ENCODE measurements around the gene PGS1. TPM values are rescaled to one million over a fixed set of nuclear protein-coding genes. Genes with fewer than 3 reads are reported as not detected.

Gene PGS1
- total RNA-seq, 1 experiment from 2014 or later = 25.7 TPM

DNA sequence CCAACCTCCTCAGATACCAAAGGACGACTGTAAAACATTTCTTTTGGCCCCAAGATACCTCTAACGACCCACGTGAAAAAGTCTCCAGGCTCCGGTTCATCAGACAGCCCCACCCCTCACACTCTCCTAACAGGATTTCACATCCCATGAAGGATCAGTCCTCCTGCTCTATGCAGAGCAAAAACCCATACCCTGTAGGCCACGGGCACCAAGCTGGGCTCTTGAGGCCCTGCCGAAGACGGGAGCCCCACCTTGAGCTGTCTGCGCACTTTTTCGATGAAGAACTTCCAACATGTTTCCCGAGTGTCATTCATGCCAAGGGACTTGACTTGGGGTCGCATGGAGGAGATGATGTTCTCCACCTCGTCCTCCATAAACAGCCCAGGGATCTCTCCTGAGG, 89.9 kb downstream of the PGS1 start:
- no peak overlapping the region for H3K27ac Mint-ChIP-seq (ENCODE audit: low read depth, unreplicated experiment)
- no TSS peak for BruUV-seq (replicated peaks)
- H3K27me3 Mint-ChIP-seq (ENCODE audit: insufficient read depth, unreplicated experiment) = no peaks in the 10 kb centered on the region
- H3K9me3 Mint-ChIP-seq (ENCODE audit: unreplicated experiment) = no peaks in the 10 kb centered on the region
- ChIA-PET CTCF (interaction anchor here (0.6 kb wide), 1 partner anchor 24 kb away, joined by 4 read pairs; no protein-coding TSS in a partner anchor), POLR2A (no interaction called here)
- TF ChIP-seq, protein P1, sequence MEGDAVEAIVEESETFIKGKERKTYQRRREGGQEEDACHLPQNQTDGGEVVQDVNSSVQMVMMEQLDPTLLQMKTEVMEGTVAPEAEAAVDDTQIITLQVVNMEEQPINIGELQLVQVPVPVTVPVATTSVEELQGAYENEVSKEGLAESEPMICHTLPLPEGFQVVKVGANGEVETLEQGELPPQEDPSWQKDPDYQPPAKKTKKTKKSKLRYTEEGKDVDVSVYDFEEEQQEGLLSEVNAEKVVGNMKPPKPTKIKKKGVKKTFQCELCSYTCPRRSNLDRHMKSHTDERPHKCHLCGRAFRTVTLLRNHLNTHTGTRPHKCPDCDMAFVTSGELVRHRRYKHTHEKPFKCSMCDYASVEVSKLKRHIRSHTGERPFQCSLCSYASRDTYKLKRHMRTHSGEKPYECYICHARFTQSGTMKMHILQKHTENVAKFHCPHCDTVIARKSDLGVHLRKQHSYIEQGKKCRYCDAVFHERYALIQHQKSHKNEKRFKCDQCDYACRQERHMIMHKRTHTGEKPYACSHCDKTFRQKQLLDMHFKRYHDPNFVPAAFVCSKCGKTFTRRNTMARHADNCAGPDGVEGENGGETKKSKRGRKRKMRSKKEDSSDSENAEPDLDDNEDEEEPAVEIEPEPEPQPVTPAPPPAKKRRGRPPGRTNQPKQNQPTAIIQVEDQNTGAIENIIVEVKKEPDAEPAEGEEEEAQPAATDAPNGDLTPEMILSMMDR (IDR thresholded peaks at IDR 0.05; ENCODE audit: unreplicated experiment) = no peak
- DNase-seq (ENCODE audit: unreplicated experiment) = no peak
- no peak overlapping the region for H3K4me3 Mint-ChIP-seq (ENCODE audit: unreplicated experiment)
- intact Hi-C loops (cut with micrococcal nuclease) = no loop called here
- no peaks in the 10 kb centered on the region for H3K36me3 Mint-ChIP-seq (ENCODE audit: insufficient read depth, unreplicated experiment)
- no peaks in the 10 kb centered on the region for H3K4me1 Mint-ChIP-seq (ENCODE audit: insufficient read depth, unreplicated experiment)

DNA sequence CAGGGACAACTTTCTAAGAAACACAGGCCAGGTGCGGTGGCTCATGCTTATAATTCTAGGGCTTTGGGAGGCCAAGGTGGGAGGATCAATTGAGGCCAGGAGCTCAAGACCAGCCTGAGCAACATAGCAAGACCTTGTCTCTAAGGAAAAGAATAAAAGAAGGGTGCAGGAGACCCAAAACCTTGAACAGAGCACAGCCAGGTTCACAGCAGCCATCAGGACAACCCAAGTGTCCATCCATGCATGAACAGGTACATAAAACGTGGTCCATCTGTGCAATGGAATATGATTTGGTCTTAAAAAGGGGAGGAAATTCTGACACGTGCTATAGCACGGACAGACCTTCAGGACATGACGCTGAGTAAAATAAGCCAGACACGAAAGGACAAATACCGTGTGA, 91.0 kb downstream of the PGS1 start:
- TF ChIP-seq, protein P1 (IDR thresholded peaks at IDR 0.05; ENCODE audit: unreplicated experiment) = no peak
- H3K27ac Mint-ChIP-seq (ENCODE audit: low read depth, unreplicated experiment) = no peak overlapping the region
- H3K4me3 Mint-ChIP-seq (ENCODE audit: unreplicated experiment) = no peak overlapping the region

DNA sequence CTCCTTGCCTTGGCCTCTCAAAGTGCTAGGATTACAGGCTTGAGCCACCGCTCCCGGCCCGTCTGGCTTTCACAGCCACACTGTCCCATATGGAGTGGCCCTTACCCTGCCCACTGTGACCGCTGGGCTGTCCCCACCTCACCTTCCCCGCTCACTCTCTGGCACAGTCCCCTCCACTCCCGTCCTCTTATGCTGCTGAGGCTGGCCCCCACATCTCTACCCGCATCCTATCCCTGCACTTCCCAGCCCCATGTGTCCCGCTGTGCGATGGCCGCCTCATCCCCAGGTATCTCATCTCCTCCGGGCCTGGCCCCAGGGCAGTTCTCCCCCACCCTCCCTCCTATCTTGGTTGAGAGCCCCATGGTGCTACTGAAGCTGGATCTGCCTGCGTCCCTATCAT, 93.2 kb downstream of the PGS1 start:
- Mint-ChIP-seq H3K4me1 (ENCODE audit: insufficient read depth, unreplicated experiment) (no peaks in the 10 kb centered on the region), H3K27me3 (ENCODE audit: insufficient read depth, unreplicated experiment) (no peaks in the 10 kb centered on the region), H3K36me3 (ENCODE audit: insufficient read depth, unreplicated experiment) (no peaks in the 10 kb centered on the region), H3K9me3 (ENCODE audit: unreplicated experiment) (no peaks in the 10 kb centered on the region), H3K27ac (ENCODE audit: low read depth, unreplicated experiment) (no peak overlapping the region), H3K4me3 (ENCODE audit: unreplicated experiment) (no peak overlapping the region)
- POLR2A ChIA-PET = no interaction called here
- intact Hi-C loops (cut with micrococcal nuclease) = no loop called here
- CTCF ChIA-PET = no interaction called here
- DNase-seq (ENCODE audit: unreplicated experiment) = no peak
- TF ChIP-seq, protein P1 (IDR thresholded peaks at IDR 0.05; ENCODE audit: unreplicated experiment) = no peak
- no TSS peak for BruUV-seq (replicated peaks)

More for the DNA sequence above, 91.0 kb downstream of the PGS1 start:
- H3K4me1 Mint-ChIP-seq (ENCODE audit: insufficient read depth, unreplicated experiment) = no peaks in the 10 kb centered on the region
- H3K9me3 Mint-ChIP-seq (ENCODE audit: unreplicated experiment) = no peaks in the 10 kb centered on the region
- intact Hi-C loops (cut with micrococcal nuclease) = no loop called here
- ChIA-PET CTCF (interaction anchor here (0.6 kb wide), 1 partner anchor 27 kb away, joined by 3 read pairs; no protein-coding TSS in a partner anchor), POLR2A (no interaction called here)
- no peak for DNase-seq (ENCODE audit: unreplicated experiment)
- no peaks in the 10 kb centered on the region for H3K27me3 Mint-ChIP-seq (ENCODE audit: insufficient read depth, unreplicated experiment)
- H3K36me3 Mint-ChIP-seq (ENCODE audit: insufficient read depth, unreplicated experiment) = no peaks in the 10 kb centered on the region
- no TSS peak for BruUV-seq (replicated peaks)

DNA sequence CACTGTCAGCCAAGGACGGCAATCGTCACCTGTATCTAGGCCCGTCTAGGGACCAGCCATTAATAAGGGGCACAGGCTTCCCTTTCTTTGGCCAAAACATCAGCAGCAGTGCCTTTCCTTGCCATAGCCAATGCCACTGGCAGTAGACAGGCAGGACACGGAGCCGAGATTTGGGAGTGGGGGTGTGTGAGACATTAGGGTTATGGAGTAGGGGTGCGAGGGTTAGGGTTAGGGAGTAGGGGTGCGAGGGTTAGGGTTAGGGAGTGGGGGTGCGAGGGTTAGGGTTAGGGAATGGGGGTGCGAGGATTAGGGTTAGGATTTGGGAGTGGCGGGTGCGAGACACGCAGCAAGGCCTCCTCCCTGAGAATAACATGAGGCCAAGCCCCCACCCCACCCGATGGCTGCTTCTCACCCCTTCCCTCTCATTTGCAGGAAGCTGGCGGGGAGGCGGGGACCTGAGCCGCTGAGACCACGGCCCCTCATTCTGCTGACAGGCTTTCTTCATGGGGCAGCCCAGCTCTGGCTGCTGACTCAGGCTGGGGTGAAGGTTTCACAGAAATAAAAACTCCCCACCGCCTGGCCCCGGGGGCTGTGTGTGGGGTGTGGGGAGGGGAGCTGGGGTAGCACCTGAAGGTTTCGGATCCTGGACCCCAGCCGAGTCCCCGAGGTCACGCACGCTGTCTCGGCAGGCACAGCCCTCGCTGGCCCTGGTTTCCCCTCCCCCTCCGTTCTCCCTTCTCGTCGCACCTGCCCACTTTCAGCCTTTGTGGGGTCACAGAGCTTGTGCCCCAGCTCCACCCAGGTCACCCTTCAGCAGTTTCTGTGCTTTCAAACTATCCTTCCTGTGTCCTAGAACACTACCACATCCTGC, 93.8 kb downstream of the PGS1 start:
- no peak overlapping the region for H3K27ac Mint-ChIP-seq (ENCODE audit: low read depth, unreplicated experiment)
- no peaks in the 10 kb centered on the region for H3K36me3 Mint-ChIP-seq (ENCODE audit: insufficient read depth, unreplicated experiment)
- H3K4me1 Mint-ChIP-seq (ENCODE audit: insufficient read depth, unreplicated experiment) = no peaks in the 10 kb centered on the region
- DNase-seq (ENCODE audit: unreplicated experiment) = no peak
- intact Hi-C loops (cut with micrococcal nuclease) = no loop called here
- no peaks in the 10 kb centered on the region for H3K9me3 Mint-ChIP-seq (ENCODE audit: unreplicated experiment)
- ChIA-PET POLR2A (no interaction called here), CTCF (no interaction called here)
- TF ChIP-seq, protein P1 (IDR thresholded peaks at IDR 0.05; ENCODE audit: unreplicated experiment) = no peak
- H3K27me3 Mint-ChIP-seq (ENCODE audit: insufficient read depth, unreplicated experiment) = no peaks in the 10 kb centered on the region
- no peak overlapping the region for H3K4me3 Mint-ChIP-seq (ENCODE audit: unreplicated experiment)
- BruUV-seq (replicated peaks) = no TSS peak
